OCI-LY7 (cell line): ENCODE measurements around the gene ZMYND8.

Source experiments
- EZH2phosphoT487 ChIP-seq: fragments of 200-600 bp; sonication (generic); IDR thresholded peaks from 2 replicates; pipeline ENCODE4 v1.6.1; 2018; ENCODE audit warnings: low read depth, borderline replicate concordance, mild to moderate bottlenecking, mixed run types, antibody characterized with exemption, low read length, moderate library complexity, mixed read lengths
- TF ChIP-seq, protein P1 (sequence below): fragments of 200-600 bp; sonication (generic); conservative IDR thresholded peaks from 2 replicates; pipeline ENCODE4 v1.5.1; 2014; ENCODE audit warnings: mild to moderate bottlenecking, antibody characterized with exemption, low read length, moderate library complexity, mixed read lengths

DNA sequence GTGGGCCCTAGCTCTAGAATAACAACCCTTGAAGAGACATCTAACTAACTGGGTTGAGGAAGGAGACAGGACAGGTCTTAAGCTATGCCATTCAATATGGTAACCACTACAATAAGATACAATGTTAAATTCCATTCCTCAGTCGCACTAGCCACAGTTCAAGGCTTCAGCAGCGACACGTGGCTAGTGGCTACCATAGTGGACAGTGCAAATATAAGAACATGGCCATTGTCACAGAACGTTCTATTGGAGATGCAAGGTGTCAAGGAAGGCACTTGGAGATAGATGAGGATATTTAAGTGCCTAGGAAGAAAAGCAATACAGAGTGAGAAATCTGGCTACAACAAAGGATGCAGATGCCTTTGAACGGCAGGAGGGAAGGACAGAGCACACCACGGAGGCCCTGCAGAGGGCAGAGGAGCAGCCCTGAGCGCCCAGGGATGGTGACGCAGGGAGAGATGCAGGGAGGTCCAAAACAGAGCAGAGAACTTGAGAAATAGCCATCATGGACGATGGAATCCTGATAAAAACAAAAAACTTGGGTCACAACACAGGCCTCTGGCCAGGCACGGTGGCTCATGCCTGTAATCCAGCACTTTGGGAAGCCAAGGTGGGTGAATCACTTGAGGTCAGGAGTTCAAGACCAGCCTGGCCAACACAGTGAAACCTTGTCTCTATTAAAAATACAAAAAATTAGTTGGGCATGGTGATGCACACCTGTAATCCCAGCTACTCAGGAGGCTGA, 140.7 kb downstream of the ZMYND8 start:
- TF ChIP-seq, protein P1, sequence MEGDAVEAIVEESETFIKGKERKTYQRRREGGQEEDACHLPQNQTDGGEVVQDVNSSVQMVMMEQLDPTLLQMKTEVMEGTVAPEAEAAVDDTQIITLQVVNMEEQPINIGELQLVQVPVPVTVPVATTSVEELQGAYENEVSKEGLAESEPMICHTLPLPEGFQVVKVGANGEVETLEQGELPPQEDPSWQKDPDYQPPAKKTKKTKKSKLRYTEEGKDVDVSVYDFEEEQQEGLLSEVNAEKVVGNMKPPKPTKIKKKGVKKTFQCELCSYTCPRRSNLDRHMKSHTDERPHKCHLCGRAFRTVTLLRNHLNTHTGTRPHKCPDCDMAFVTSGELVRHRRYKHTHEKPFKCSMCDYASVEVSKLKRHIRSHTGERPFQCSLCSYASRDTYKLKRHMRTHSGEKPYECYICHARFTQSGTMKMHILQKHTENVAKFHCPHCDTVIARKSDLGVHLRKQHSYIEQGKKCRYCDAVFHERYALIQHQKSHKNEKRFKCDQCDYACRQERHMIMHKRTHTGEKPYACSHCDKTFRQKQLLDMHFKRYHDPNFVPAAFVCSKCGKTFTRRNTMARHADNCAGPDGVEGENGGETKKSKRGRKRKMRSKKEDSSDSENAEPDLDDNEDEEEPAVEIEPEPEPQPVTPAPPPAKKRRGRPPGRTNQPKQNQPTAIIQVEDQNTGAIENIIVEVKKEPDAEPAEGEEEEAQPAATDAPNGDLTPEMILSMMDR = no peak
- no peak for TF ChIP-seq EZH2phosphoT487
